Measurements from ENCODE around the gene PRDX5.
"Not testable (repeated sequence)": the region's sequence is repeated elsewhere in the genome, so short reads cannot be mapped to it uniquely, and the experiment has no call there.

Gene PRDX5

GRCh38 chr11:64321026-64321425, 3.1 kb downstream of the PRDX5 start:
- Histone ChIP-seq H3K9me3 (ENCODE audit: control insufficient read depth, low read length) (no peaks in the 10 kb centered on the region), H3K4me1 (ENCODE audit: control insufficient read depth, insufficient read depth, low read length, poor library complexity, severe bottlenecking) (peaks cover 22% of the 10 kb centered on the region), H3K36me3 (ENCODE audit: control insufficient read depth, insufficient read depth, low read length) (peaks cover 25% of the 10 kb centered on the region), H3K4me3 (ENCODE audit: extremely low read depth, insufficient read depth, low read length, poor library complexity, severe bottlenecking) (no peak overlapping the region), H3K27ac (ENCODE audit: low read depth, low read length, severe bottlenecking) (no peak overlapping the region)
- WGBS, 2 experiments (ENCODE audit: insufficient coverage in 2 of 2), result 95 to 96% methylated on average over 5 of the region's 5 CpGs

GRCh38 chr11:64321533-64321932, 3.6 kb downstream of the PRDX5 start:
- Histone ChIP-seq H3K4me3 (ENCODE audit: extremely low read depth, insufficient read depth, low read length, poor library complexity, severe bottlenecking) (no peak overlapping the region), H3K4me1 (ENCODE audit: control insufficient read depth, insufficient read depth, low read length, poor library complexity, severe bottlenecking) (peaks cover 22% of the 10 kb centered on the region), H3K36me3 (ENCODE audit: control insufficient read depth, insufficient read depth, low read length) (peaks cover 24% of the 10 kb centered on the region), H3K27ac (ENCODE audit: low read depth, low read length, severe bottlenecking) (no peak overlapping the region), H3K9me3 (ENCODE audit: control insufficient read depth, low read length) (no peaks in the 10 kb centered on the region)
- 97 to 100% methylated on average over 4 to 5 of the region's 5 CpGs for WGBS, 2 experiments (ENCODE audit: insufficient coverage in 2 of 2)

- H3K4me1 ChIP-seq (ENCODE audit: control insufficient read depth, insufficient read depth, low read length, poor library complexity, severe bottlenecking), result peaks cover 22% of the 10 kb centered on the region
- H3K9me3 ChIP-seq (ENCODE audit: control insufficient read depth, low read length), result no peaks in the 10 kb centered on the region
- H3K27ac ChIP-seq (ENCODE audit: low read depth, low read length, severe bottlenecking), result no peak overlapping the region
- H3K36me3 ChIP-seq (ENCODE audit: control insufficient read depth, insufficient read depth, low read length), result peaks cover 24% of the 10 kb centered on the region
- WGBS, 2 experiments (ENCODE audit: insufficient coverage in 2 of 2), result 81% methylated on average over 6 of the region's 7 CpGs
- H3K4me3 ChIP-seq (ENCODE audit: extremely low read depth, insufficient read depth, low read length, poor library complexity, severe bottlenecking), result no peak overlapping the region
These were observed 5.0 kb downstream of the PRDX5 start for GRCh38 chr11:64322925-64323260.

GRCh38 chr11:64323373-64323772, 5.5 kb downstream of the PRDX5 start:
- H3K9me3 ChIP-seq (ENCODE audit: control insufficient read depth, low read length), result no peaks in the 10 kb centered on the region
- 80 to 90% methylated on average over 3 of the region's 5 CpGs for WGBS, 2 experiments (ENCODE audit: insufficient coverage in 2 of 2)
- no peak overlapping the region for H3K4me3 ChIP-seq (ENCODE audit: extremely low read depth, insufficient read depth, low read length, poor library complexity, severe bottlenecking)
- H3K4me1 ChIP-seq (ENCODE audit: control insufficient read depth, insufficient read depth, low read length, poor library complexity, severe bottlenecking), result peaks cover 22% of the 10 kb centered on the region
- H3K27ac ChIP-seq (ENCODE audit: low read depth, low read length, severe bottlenecking), result no peak overlapping the region
- H3K36me3 ChIP-seq (ENCODE audit: control insufficient read depth, insufficient read depth, low read length), result peaks cover 24% of the 10 kb centered on the region

- Histone ChIP-seq H3K36me3 (ENCODE audit: control insufficient read depth, insufficient read depth, low read length) (peaks cover 24% of the 10 kb centered on the region), H3K4me1 (ENCODE audit: control insufficient read depth, insufficient read depth, low read length, poor library complexity, severe bottlenecking) (peaks cover 21% of the 10 kb centered on the region)
- H3K9me3 ChIP-seq (ENCODE audit: control insufficient read depth, low read length); H3K4me3 ChIP-seq (ENCODE audit: extremely low read depth, insufficient read depth, low read length, poor library complexity, severe bottlenecking); H3K27ac ChIP-seq (ENCODE audit: low read depth, low read length, severe bottlenecking): not testable (repeated sequence)
- WGBS, 2 experiments (ENCODE audit: insufficient coverage in 2 of 2), result 87 to 94% methylated on average over 2 of the region's 4 CpGs
These were observed 6.1 kb downstream of the PRDX5 start for GRCh38 chr11:64323984-64324383.

- Histone ChIP-seq H3K9me3 (ENCODE audit: control insufficient read depth, low read length) (no peaks in the 10 kb centered on the region), H3K4me3 (ENCODE audit: extremely low read depth, insufficient read depth, low read length, poor library complexity, severe bottlenecking) (no peak overlapping the region), H3K27ac (ENCODE audit: low read depth, low read length, severe bottlenecking) (peak overlapping the region; percentile 10), H3K4me1 (ENCODE audit: control insufficient read depth, insufficient read depth, low read length, poor library complexity, severe bottlenecking) (peaks cover 13% of the 10 kb centered on the region), H3K36me3 (ENCODE audit: control insufficient read depth, insufficient read depth, low read length) (peaks cover 17% of the 10 kb centered on the region)
- WGBS, 2 experiments (ENCODE audit: insufficient coverage in 2 of 2), result 89 to 92% methylated on average over 7 of the region's 11 CpGs
These were observed 7.0 kb downstream of the PRDX5 start for GRCh38 chr11:64324692-64325469.

- no peaks in the 10 kb centered on the region for H3K9me3 ChIP-seq (ENCODE audit: control insufficient read depth, low read length)
- WGBS, 2 experiments (ENCODE audit: insufficient coverage in 2 of 2), result 82 to 90% methylated on average over 1 to 2 of the region's 2 CpGs
- no peak overlapping the region for H3K27ac ChIP-seq (ENCODE audit: low read depth, low read length, severe bottlenecking)
- peaks cover 13% of the 10 kb centered on the region for H3K4me1 ChIP-seq (ENCODE audit: control insufficient read depth, insufficient read depth, low read length, poor library complexity, severe bottlenecking)
- H3K4me3 ChIP-seq (ENCODE audit: extremely low read depth, insufficient read depth, low read length, poor library complexity, severe bottlenecking), result no peak overlapping the region
- H3K36me3 ChIP-seq (ENCODE audit: control insufficient read depth, insufficient read depth, low read length), result peaks cover 7% of the 10 kb centered on the region
These were observed 9.5 kb downstream of the PRDX5 start for GRCh38 chr11:64327375-64327774.

- 90 to 94% methylated on average over 3 of the region's 3 CpGs for WGBS, 2 experiments (ENCODE audit: insufficient coverage in 2 of 2)
- Histone ChIP-seq H3K27ac (ENCODE audit: low read depth, low read length, severe bottlenecking) (no peak overlapping the region), H3K4me3 (ENCODE audit: extremely low read depth, insufficient read depth, low read length, poor library complexity, severe bottlenecking) (no peak overlapping the region), H3K36me3 (ENCODE audit: control insufficient read depth, insufficient read depth, low read length) (peaks cover under 1% of the 10 kb centered on the region), H3K4me1 (ENCODE audit: control insufficient read depth, insufficient read depth, low read length, poor library complexity, severe bottlenecking) (peaks cover 12% of the 10 kb centered on the region), H3K9me3 (ENCODE audit: control insufficient read depth, low read length) (no peaks in the 10 kb centered on the region)
These were observed 10.1 kb downstream of the PRDX5 start for GRCh38 chr11:64327993-64328392.

GRCh38 chr11:64330888-64331287, 13.0 kb downstream of the PRDX5 start:
- Histone ChIP-seq H3K27ac (ENCODE audit: low read depth, low read length, severe bottlenecking) (no peak overlapping the region), H3K36me3 (ENCODE audit: control insufficient read depth, insufficient read depth, low read length) (no peaks in the 10 kb centered on the region), H3K9me3 (ENCODE audit: control insufficient read depth, low read length) (no peaks in the 10 kb centered on the region), H3K4me1 (ENCODE audit: control insufficient read depth, insufficient read depth, low read length, poor library complexity, severe bottlenecking) (peaks cover 4% of the 10 kb centered on the region), H3K4me3 (ENCODE audit: extremely low read depth, insufficient read depth, low read length, poor library complexity, severe bottlenecking) (no peak overlapping the region)
- WGBS, 2 experiments (ENCODE audit: insufficient coverage in 2 of 2), result 65 to 69% methylated on average over 4 to 10 of the region's 11 CpGs

GRCh38 chr11:64331569-64332371, 13.8 kb downstream of the PRDX5 start:
- Histone ChIP-seq H3K9me3 (ENCODE audit: control insufficient read depth, low read length) (no peaks in the 10 kb centered on the region), H3K27ac (ENCODE audit: low read depth, low read length, severe bottlenecking) (no peak overlapping the region), H3K4me1 (ENCODE audit: control insufficient read depth, insufficient read depth, low read length, poor library complexity, severe bottlenecking) (peaks cover 4% of the 10 kb centered on the region), H3K4me3 (ENCODE audit: extremely low read depth, insufficient read depth, low read length, poor library complexity, severe bottlenecking) (no peak overlapping the region), H3K36me3 (ENCODE audit: control insufficient read depth, insufficient read depth, low read length) (no peaks in the 10 kb centered on the region)
- 78 to 82% methylated on average over 14 to 19 of the region's 20 CpGs for WGBS, 2 experiments (ENCODE audit: insufficient coverage in 2 of 2)

GRCh38 chr11:64333556-64333955, 15.6 kb downstream of the PRDX5 start:
- H3K36me3 ChIP-seq (ENCODE audit: control insufficient read depth, insufficient read depth, low read length), result no peaks in the 10 kb centered on the region
- no peaks in the 10 kb centered on the region for H3K9me3 ChIP-seq (ENCODE audit: control insufficient read depth, low read length)
- peaks cover 4% of the 10 kb centered on the region for H3K4me1 ChIP-seq (ENCODE audit: control insufficient read depth, insufficient read depth, low read length, poor library complexity, severe bottlenecking)
- no peak overlapping the region for H3K27ac ChIP-seq (ENCODE audit: low read depth, low read length, severe bottlenecking)
- H3K4me3 ChIP-seq (ENCODE audit: extremely low read depth, insufficient read depth, low read length, poor library complexity, severe bottlenecking), result no peak overlapping the region
- WGBS, 2 experiments (ENCODE audit: insufficient coverage in 2 of 2), result 99 to 100% methylated on average over 8 of the region's 8 CpGs
